K562 (cell line): ENCODE results near the gene PACRG. TPM values are rescaled to one million over a fixed set of nuclear protein-coding genes. Genes with fewer than 3 reads are reported as not detected.

Experiments used
- ATAC-seq: fragments of 200-7000 bp; cut with Tn5 transposase; 3 replicates; pipeline ENCODE4 v1.9.1; 2020; ENCODE audit warnings: moderate library complexity
- BruUV-seq: library from RNA; stranded (reverse); fragments of 400-500 nt; replicated peaks from 2 replicates; lab custom pipeline; 2021; lab: Mats Ljungman, UMichigan
- CTCF ChIA-PET: fragments of 300-600 bp; formaldehyde crosslinking; extraction: SDS; loops from one replicate; lab custom pipeline; 2021; ENCODE audit warnings: low intra/inter-chr PET ratio; lab: Yijun Ruan, JAX
- POLR2A ChIA-PET: fragments of 300-600, 350-650 bp; sonication (Branson Sonifier 250); formaldehyde crosslinking; extraction: SDS; loops from one replicate; lab custom pipeline; 2021; ENCODE audit warnings: antibody characterized with exemption, inconsistent platforms; lab: Yijun Ruan, JAX
- DNase-seq, 4 experiments: peaks; one replicate each; pipeline versions ENCODE4 v3.0.0 to v3.0.0-alpha.2; 2011 to 2018; ENCODE audit warnings: low spot score in 3 of 4, mixed read lengths in 3 of 4; ENCODE audit errors: extremely low read depth in 1 of 4
- FAIRE-seq: peaks from 2 replicates; lab custom pipeline; 2011; peaks lifted over from hg19 to GRCh38; lab: Jason Lieb, UNC
- H2AFZ ChIP-seq: 2 replicates; pipeline ENCODE4 v1.6.0; 2011; ENCODE audit warnings: low read depth, low read length, control low read depth, inconsistent platforms
- H3K27ac ChIP-seq: fragments of 200-600 bp; 3 replicates; pipeline ENCODE4 v1.8.0; 2011; ENCODE audit warnings: low read depth, mild to moderate bottlenecking, control low read depth, inconsistent platforms, low read length, moderate library complexity, mixed read lengths; ENCODE audit errors: extremely low read depth
- H3K27me3 ChIP-seq, 2 experiments: fragments of 300-600 bp in 1 of 2; 2 replicates in 1 of 2; 3 replicates in 1 of 2; pipeline versions ENCODE4 v1.6.0 to v1.8.0; 2011; ENCODE audit warnings: inconsistent platforms in 2 of 2, low read length in 2 of 2, mild to moderate bottlenecking in 1 of 2, mixed read lengths in 1 of 2, moderate library complexity in 1 of 2; ENCODE audit not compliant: control insufficient read depth in 2 of 2, insufficient read depth in 2 of 2
- H3K36me3 ChIP-seq: fragments of 300-600 bp; 3 replicates; pipeline ENCODE4 v1.8.0; 2011; ENCODE audit warnings: mild to moderate bottlenecking, low read length, inconsistent platforms; ENCODE audit not compliant: control insufficient read depth, insufficient read depth
- H3K4me1 ChIP-seq, 2 experiments: fragments of 200-600 bp in 1 of 2; replicated peaks in 1 of 2; 2 replicates in 1 of 2; 3 replicates in 1 of 2; pipeline versions ENCODE4 v1.5.1 to v1.8.0; 2011; ENCODE audit warnings: inconsistent platforms in 2 of 2, low read length in 2 of 2, mild to moderate bottlenecking in 1 of 2, mixed read lengths in 1 of 2, moderate library complexity in 1 of 2; ENCODE audit not compliant: control insufficient read depth in 2 of 2, insufficient read depth in 2 of 2
- H3K4me2 ChIP-seq: 2 replicates; pipeline ENCODE4 v1.6.1; 2011; ENCODE audit warnings: low read length, control low read depth, inconsistent platforms, mixed read lengths; ENCODE audit not compliant: insufficient read depth
- H3K4me3 ChIP-seq: fragments of 200-600 bp; sonication (generic), shearing (Covaris generic); 2 replicates; pipeline ENCODE4 v1.5.1; 2016; ENCODE audit warnings: control low read depth, inconsistent platforms
- H3K79me2 ChIP-seq: fragments of 200-600 bp; 3 replicates; pipeline ENCODE4 v1.8.0; 2011; ENCODE audit warnings: low read length, inconsistent platforms; ENCODE audit not compliant: control insufficient read depth, insufficient read depth
- H3K9ac ChIP-seq, 2 experiments: 2 replicates each; pipeline versions ENCODE4 v1.6.0 to v1.6.1; 2011; ENCODE audit warnings: low read depth in 2 of 2, low read length in 2 of 2, control low read depth in 1 of 2, inconsistent platforms in 1 of 2, mild to moderate bottlenecking in 1 of 2, mixed read lengths in 1 of 2; ENCODE audit not compliant: insufficient read depth in 1 of 2
- H3K9me1 ChIP-seq: one replicate; pipeline ENCODE4 v1.6.0; 2011; ENCODE audit warnings: inconsistent platforms, mild to moderate bottlenecking, low read length, moderate library complexity; ENCODE audit not compliant: control insufficient read depth, insufficient read depth
- H3K9me3 ChIP-seq: replicated peaks from 2 replicates; pipeline ENCODE4 v1.5.1; 2011; ENCODE audit warnings: low read depth, low read length, inconsistent platforms; ENCODE audit not compliant: control insufficient read depth, insufficient read depth
- H4K20me1 ChIP-seq: replicated peaks from 2 replicates; pipeline ENCODE4 v1.6.1; 2011; ENCODE audit warnings: low read length, inconsistent platforms, mixed read lengths; ENCODE audit not compliant: control insufficient read depth, insufficient read depth
- CBX3 ChIP-seq, 2 experiments: IDR thresholded peaks; 1 replicate in 1 of 2; 2 replicates in 1 of 2; pipeline ENCODE4 v1.6.1; 2012; ENCODE audit warnings: inconsistent platforms in 2 of 2, low read length in 2 of 2, borderline replicate concordance in 1 of 2, control low read depth in 1 of 2
- GABPB1 ChIP-seq: sonication (generic); formaldehyde crosslinking; IDR thresholded peaks from 2 replicates; pipeline ENCODE4 v1.8.0; 2022; ENCODE audit warnings: mild to moderate bottlenecking, missing genetic modification reagents
- GABPB2 ChIP-seq: fragments of 250-450 bp; sonication (Bioruptor Pico); conservative IDR thresholded peaks from 2 replicates; pipeline ENCODE4 v1.5.1; 2021; ENCODE audit warnings: mild to moderate bottlenecking
- HNRNPH1 ChIP-seq: fragments of 200-400 bp; formaldehyde crosslinking; optimal IDR thresholded peaks from 2 replicates; pipeline ENCODE3; 2017; ENCODE audit warnings: low read depth, mild to moderate bottlenecking, low read length, moderate library complexity
- ILK ChIP-seq: fragments of 450-650 bp; IDR thresholded peaks from 2 replicates; pipeline ENCODE4 v1.6.1; 2016; ENCODE audit warnings: missing genetic modification characterization, low read depth, mild to moderate bottlenecking, missing compliant biosample characterization, moderate library complexity, borderline replicate concordance
- MAFG ChIP-seq: fragments of 450-650 bp; conservative IDR thresholded peaks from 2 replicates; pipeline ENCODE4 v1.6.1; 2016; ENCODE audit warnings: missing genetic modification characterization, missing compliant biosample characterization
- NFIX ChIP-seq: fragments of 250-450 bp; sonication (Bioruptor Pico); IDR thresholded peaks from 2 replicates; pipeline ENCODE4 v1.4.0; 2020; ENCODE audit warnings: low read depth, mild to moderate bottlenecking, moderate library complexity
- NONO ChIP-seq, 2 experiments: fragments of 200-400 bp in 1 of 2; fragments of 450-650 bp in 1 of 2; formaldehyde crosslinking in 1 of 2; IDR thresholded peaks; 2 replicates each; pipeline ENCODE4 v1.6.1; 2017; ENCODE audit warnings: low read depth in 2 of 2, mild to moderate bottlenecking in 2 of 2, moderate library complexity in 2 of 2, low read length in 1 of 2
- PTRF ChIP-seq: fragments of 450-650 bp; IDR thresholded peaks from 2 replicates; pipeline ENCODE4 v1.6.1; 2016; ENCODE audit warnings: mild to moderate bottlenecking, missing genetic modification characterization, missing compliant biosample characterization
- SETDB1 ChIP-seq: IDR thresholded peaks from one replicate; pipeline ENCODE4 v1.6.1; 2012; ENCODE audit warnings: low read length, control low read depth, inconsistent platforms
- SIN3B ChIP-seq: fragments of 450-650 bp; IDR thresholded peaks from 2 replicates; pipeline ENCODE4 v1.6.1; 2017; ENCODE audit warnings: low read depth, mild to moderate bottlenecking, moderate library complexity
- ZBTB7A ChIP-seq: IDR thresholded peaks from 2 replicates; pipeline ENCODE4 v1.6.1; 2011; ENCODE audit warnings: low read depth, mild to moderate bottlenecking, low read length, moderate library complexity, borderline replicate concordance; ENCODE audit not compliant: control insufficient read depth
- ZNF121 ChIP-seq: sonication (generic); formaldehyde crosslinking; conservative IDR thresholded peaks from 2 replicates; pipeline ENCODE4 v1.8.0; 2022; ENCODE audit warnings: missing genetic modification reagents
- ZNF408 ChIP-seq: fragments of 250-450 bp; sonication (Bioruptor Pico); IDR thresholded peaks from 2 replicates; pipeline ENCODE4 v1.4.0; 2020; ENCODE audit warnings: low read depth, mild to moderate bottlenecking, moderate library complexity
- ZNF79 ChIP-seq: fragments of 250-450 bp; sonication (Bioruptor Pico); IDR thresholded peaks from 2 replicates; pipeline ENCODE4 v1.4.0; 2020; ENCODE audit warnings: low read depth, mild to moderate bottlenecking, moderate library complexity
- WGBS: fragments of 100-300 bp; shearing (Covaris generic); methylation state at CpG from one replicate; pipeline ENCODE4 v1.1.6; 2016; ENCODE audit warnings: low coverage, mixed read lengths; ENCODE audit not compliant: insufficient coverage; ENCODE audit errors: missing lambda C conversion rate; 5-methylcytosine and 5-hydroxymethylcytosine counted together
- in situ Hi-C: fragments of 300-500 bp; cut with MboI; formaldehyde crosslinking; loops from 4 replicates; pipeline ENCODE4 v1.15.0; 2018; ENCODE audit warnings: inconsistent platforms, mixed read lengths
- intact Hi-C: fragments of 100-400 bp; cut with micrococcal nuclease; formaldehyde crosslinking; loops from 2 replicates; pipeline ENCODE4 v1.14.2; 2022
- polyA plus RNA-seq, 8 experiments: library from polyadenylated mRNA; depleted of rRNA in 4 of 8; stranded (reverse) in 5 of 8; unstranded in 3 of 8; fragments of >200 nt; fragmentation: Nextera tagmentation in 2 of 8; fragmentation: Illumina TruSeq in 1 of 8; extraction: Ambion mirVana in 2 of 8; extraction: Trizol in 1 of 8; gene quantifications; 2 replicates each; pipeline versions ENCODE4 v1.2.1 to v1.2.3, GENCODE V29; 2011 to 2014; ENCODE audit warnings: inconsistent platforms in 1 of 8, missing spikeins in 1 of 8
- total RNA-seq, 7 experiments: library from RNA; depleted of rRNA in 6 of 7; stranded (reverse); fragments of >200 nt in 6 of 7; fragmentation: Illumina TruSeq in 2 of 7; extraction: Trizol in 2 of 7; gene quantifications; 2 replicates each; pipeline versions ENCODE4 v1.2.1 to v1.2.3, GENCODE V29; 2011 to 2021; ENCODE audit warnings: low replicate concordance in 1 of 7
- TF ChIP-seq, protein P1 (sequence below): fragments of 450-650 bp; IDR thresholded peaks from 2 replicates; pipeline ENCODE4 v1.6.1; 2016; ENCODE audit warnings: antibody characterized with exemption
- TF ChIP-seq, protein P2 (sequence below): sonication (generic); IDR thresholded peaks from 2 replicates; pipeline ENCODE4 v1.6.1; 2016
- TF ChIP-seq, protein P3 (sequence below): fragments of 450-650 bp; conservative IDR thresholded peaks from 2 replicates; pipeline ENCODE4 v1.6.1; 2016; ENCODE audit warnings: missing genetic modification characterization, low read depth, mild to moderate bottlenecking, control low read depth, missing compliant biosample characterization

PACRG gene
- total and polyA plus RNA-seq, 9 of the 15 experiments (the other 6 are each of a cell fraction or from before 2014, with no cell fraction given): 0.04 TPM; not detected in 8

DNA sequence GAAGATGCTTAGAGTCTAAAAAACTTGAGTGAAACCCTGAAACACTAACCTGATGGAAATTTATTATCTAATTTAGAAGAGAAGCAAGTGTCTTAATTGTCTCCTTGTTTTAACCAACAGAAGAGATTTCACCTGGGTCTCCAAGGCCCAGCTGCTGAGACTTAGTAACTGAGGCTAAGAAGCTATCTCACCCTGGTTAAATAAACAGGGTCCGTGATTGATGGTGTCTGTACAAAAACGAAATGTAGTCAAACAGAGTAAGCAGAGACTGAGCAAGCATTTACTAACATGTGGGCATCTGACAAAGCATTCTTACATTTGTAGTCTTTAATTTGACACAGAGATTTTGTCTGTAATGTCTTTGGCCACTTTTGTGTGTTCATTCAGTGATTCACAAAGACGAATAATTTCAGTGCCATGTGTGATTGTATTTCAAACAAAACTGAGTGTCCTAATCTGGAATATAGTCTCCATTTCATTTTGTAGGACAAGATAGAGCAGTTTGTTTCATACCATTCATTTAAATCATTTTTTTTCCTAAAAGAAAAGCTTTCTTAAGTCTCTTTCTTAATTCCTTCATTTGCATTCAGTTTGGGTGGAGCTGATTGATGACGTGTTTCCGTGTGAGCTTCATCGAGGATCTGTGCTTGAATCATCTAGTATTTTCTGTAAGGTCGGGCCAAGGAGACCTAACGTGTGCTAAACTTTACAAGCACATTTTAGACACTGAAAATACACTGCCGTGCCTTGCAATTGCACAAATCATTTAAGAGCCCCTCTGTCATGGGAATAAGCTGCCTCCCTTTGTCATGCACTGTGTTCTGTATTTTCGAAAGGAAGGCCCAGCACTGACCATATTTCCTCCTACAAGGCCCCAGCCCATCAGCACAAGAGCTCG lies 516.2 kb downstream of the PACRG start:
- no peak overlapping the region for H3K27ac ChIP-seq
- DNase-seq (no peak), ATAC-seq (no peak), FAIRE-seq (no peak)
- ChIA-PET CTCF (no interaction called here), POLR2A (interaction anchor here (0.6 to 1.3 kb wide), 2 partner anchors 8 to 10 kb away, joined by 3 to 5 read pairs; no protein-coding TSS in a partner anchor)
- no peak overlapping the region for H3K9ac ChIP-seq
- under 1% methylated on average over 11 of the region's 11 CpGs for WGBS
- no peaks in the 10 kb centered on the region for H3K9me1 ChIP-seq
- no peaks in the 10 kb centered on the region for H3K9me3 ChIP-seq
- H3K36me3 ChIP-seq: no peaks in the 10 kb centered on the region
- intact Hi-C loops: no loop called here
- in situ Hi-C loops: no loop called here
- no TSS peak for BruUV-seq
- peaks cover 17 to 38% of the 10 kb centered on the region in 2 experiments for H3K27me3 ChIP-seq
- no peak overlapping the region for H3K4me3 ChIP-seq
- H2AFZ ChIP-seq: no peak overlapping the region
- no peaks in the 10 kb centered on the region for H4K20me1 ChIP-seq
- H3K4me2 ChIP-seq: no peak overlapping the region
- no peaks in the 10 kb centered on the region for H3K79me2 ChIP-seq
- H3K4me1 ChIP-seq: 0 out of 5 replicates have a peak, but pooled peaks cover 0 to 3% of the 10 kb centered on the region in 2 experiments
- no peak for TF ChIP-seq SIN3B
- TF ChIP-seq GABPB2: no peak
- no peak for TF ChIP-seq CBX3 (IDR thresholded peaks at IDR 0.05; ENCODE audit: borderline replicate concordance in 1 of 2, low read length in 2 of 2)
- TF ChIP-seq ZNF121: no peak
- TF ChIP-seq MAFG (tag): no peak
- no peak for TF ChIP-seq GABPB1 (CRISPR knock-in tag)
- TF ChIP-seq, protein P1, sequence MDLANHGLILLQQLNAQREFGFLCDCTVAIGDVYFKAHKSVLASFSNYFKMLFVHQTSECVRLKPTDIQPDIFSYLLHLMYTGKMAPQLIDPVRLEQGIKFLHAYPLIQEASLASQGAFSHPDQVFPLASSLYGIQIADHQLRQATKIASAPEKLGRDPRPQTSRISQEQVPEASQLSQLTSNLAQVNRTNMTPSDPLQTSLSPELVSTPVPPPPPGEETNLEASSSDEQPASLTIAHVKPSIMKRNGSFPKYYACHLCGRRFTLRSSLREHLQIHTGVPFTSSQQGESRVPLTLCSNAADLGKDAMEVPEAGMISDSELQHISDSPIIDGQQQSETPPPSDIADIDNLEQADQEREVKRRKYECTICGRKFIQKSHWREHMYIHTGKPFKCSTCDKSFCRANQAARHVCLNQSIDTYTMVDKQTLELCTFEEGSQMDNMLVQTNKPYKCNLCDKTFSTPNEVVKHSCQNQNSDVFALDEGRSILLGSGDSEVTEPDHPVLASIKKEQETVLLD: no peak
- no peak for TF ChIP-seq NFIX
- no peak for TF ChIP-seq PTRF
- TF ChIP-seq HNRNPH1: no peak
- TF ChIP-seq, protein P2, sequence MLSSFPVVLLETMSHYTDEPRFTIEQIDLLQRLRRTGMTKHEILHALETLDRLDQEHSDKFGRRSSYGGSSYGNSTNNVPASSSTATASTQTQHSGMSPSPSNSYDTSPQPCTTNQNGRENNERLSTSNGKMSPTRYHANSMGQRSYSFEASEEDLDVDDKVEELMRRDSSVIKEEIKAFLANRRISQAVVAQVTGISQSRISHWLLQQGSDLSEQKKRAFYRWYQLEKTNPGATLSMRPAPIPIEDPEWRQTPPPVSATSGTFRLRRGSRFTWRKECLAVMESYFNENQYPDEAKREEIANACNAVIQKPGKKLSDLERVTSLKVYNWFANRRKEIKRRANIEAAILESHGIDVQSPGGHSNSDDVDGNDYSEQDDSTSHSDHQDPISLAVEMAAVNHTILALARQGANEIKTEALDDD: no peak
- TF ChIP-seq ZNF408 (CRISPR knock-in tag): no peak
- TF ChIP-seq NONO (IDR thresholded peaks at IDR 0.05; ENCODE audit: low read depth in 2 of 2, low read length in 1 of 2): no peak
- TF ChIP-seq, protein P3, sequence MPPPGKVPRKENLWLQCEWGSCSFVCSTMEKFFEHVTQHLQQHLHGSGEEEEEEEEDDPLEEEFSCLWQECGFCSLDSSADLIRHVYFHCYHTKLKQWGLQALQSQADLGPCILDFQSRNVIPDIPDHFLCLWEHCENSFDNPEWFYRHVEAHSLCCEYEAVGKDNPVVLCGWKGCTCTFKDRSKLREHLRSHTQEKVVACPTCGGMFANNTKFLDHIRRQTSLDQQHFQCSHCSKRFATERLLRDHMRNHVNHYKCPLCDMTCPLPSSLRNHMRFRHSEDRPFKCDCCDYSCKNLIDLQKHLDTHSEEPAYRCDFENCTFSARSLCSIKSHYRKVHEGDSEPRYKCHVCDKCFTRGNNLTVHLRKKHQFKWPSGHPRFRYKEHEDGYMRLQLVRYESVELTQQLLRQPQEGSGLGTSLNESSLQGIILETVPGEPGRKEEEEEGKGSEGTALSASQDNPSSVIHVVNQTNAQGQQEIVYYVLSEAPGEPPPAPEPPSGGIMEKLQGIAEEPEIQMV: no peak
- no peak for TF ChIP-seq ZBTB7A
- no peak for TF ChIP-seq ILK (tag)
- no peak for TF ChIP-seq ZNF79 (CRISPR knock-in tag)
- TF ChIP-seq SETDB1: no peak
